Muscle of leg (tissue), 11 donors: ENCODE measurements around the gene ZNF442. TPM values are rescaled to one million over a fixed set of nuclear protein-coding genes. Genes with fewer than 3 reads are reported as not detected.
"Not testable (repeated sequence)": the region's sequence is repeated elsewhere in the genome, so short reads cannot be mapped to it uniquely, and the experiment has no call there.

Experiments
- DNase-seq: peaks from one replicate; pipeline ENCODE4 v3.0.0; 2013
- H3K27ac ChIP-seq: one replicate; pipeline ENCODE4 v1.5.1; 2013; ENCODE audit warnings: mild to moderate bottlenecking, low read length, control low read depth
- H3K27me3 ChIP-seq: one replicate; pipeline ENCODE4 v1.6.1; 2013; ENCODE audit warnings: low read length; ENCODE audit not compliant: control insufficient read depth, insufficient read depth
- H3K36me3 ChIP-seq: one replicate; pipeline ENCODE4 v1.6.1; 2013; ENCODE audit warnings: low read length; ENCODE audit not compliant: control insufficient read depth, insufficient read depth
- H3K4me1 ChIP-seq: one replicate; pipeline ENCODE4 v1.6.1; 2013; ENCODE audit warnings: low read length; ENCODE audit not compliant: control insufficient read depth, insufficient read depth
- H3K4me3 ChIP-seq: one replicate; pipeline ENCODE4 v1.5.1; 2013; ENCODE audit warnings: low read length, control low read depth
- H3K9me3 ChIP-seq: replicated peaks from 2 replicates; pipeline ENCODE4 v1.6.1; 2013; ENCODE audit warnings: low read depth, low read length; ENCODE audit not compliant: control insufficient read depth
- WGBS: methylation state at CpG from one replicate; pipeline ENCODE4 v1.1.5; 2013; ENCODE audit warnings: missing lambda C conversion rate; ENCODE audit not compliant: insufficient coverage; 5-methylcytosine and 5-hydroxymethylcytosine counted together
- polyA plus RNA-seq, 8 donors: library from polyadenylated mRNA; unstranded; fragments of 120-200 nt; gene quantifications; one replicate each; pipeline versions ENCODE4 v1.2.1 to v1.2.3, GENCODE V29; 2013; ENCODE audit warnings: inconsistent platforms in 1 of 8, low replicate concordance in 1 of 8; ENCODE audit not compliant: insufficient read length in 8 of 8, insufficient read depth in 1 of 8
- total RNA-seq: library from RNA; stranded (reverse); fragments of 120-200 nt; gene quantifications from one replicate; pipeline ENCODE4 v1.2.4, GENCODE V29; 2013

ZNF442 gene
- total and polyA plus RNA-seq, 9 donors, result 1.5 to 4.7 (median 2.1) TPM

DNA sequence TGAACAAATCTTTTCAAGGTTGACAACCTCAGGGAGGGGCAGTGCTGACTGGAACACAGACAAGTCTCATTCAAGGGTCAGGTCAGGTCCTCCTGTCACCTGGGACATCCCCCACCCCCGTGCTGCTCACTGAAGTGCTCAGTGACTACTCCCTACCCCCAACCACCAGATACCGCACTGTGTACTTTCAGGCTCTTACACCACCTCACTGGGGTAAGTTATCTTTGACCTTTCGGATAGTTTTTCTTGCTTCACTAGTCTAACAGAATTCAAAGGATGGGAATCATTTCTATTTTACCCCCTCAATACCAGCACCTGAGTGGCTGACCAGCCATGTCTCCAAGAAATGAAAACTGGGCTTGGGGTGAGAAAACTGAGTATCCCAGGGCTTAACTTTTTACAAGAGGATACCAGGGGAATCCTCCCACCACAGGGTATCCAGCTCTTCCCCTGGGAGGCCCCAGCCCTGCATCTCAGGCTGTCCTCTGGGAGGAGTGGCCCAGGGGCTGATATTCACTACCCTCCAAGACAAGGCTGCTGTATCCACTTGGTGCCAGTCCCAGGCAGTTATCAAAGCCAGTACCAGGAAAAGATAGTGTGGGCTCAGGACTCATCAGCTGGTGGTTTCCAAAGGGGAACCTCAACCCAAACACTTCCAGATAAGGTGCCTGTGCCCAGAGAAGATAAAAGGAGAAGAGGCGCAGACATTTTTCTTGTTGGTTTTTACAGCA, 34.1 kb downstream of the ZNF442 start:
- Histone ChIP-seq H3K4me3 (no peak overlapping the region), H3K4me1 (peaks cover 14% of the 10 kb centered on the region), H3K36me3 (no peaks in the 10 kb centered on the region), H3K27ac (no peak overlapping the region), H3K27me3 (no peaks in the 10 kb centered on the region), H3K9me3 (no peaks in the 10 kb centered on the region)
- no peak for DNase-seq
- WGBS, result 13% methylated on average over 1 of the region's 4 CpGs

DNA sequence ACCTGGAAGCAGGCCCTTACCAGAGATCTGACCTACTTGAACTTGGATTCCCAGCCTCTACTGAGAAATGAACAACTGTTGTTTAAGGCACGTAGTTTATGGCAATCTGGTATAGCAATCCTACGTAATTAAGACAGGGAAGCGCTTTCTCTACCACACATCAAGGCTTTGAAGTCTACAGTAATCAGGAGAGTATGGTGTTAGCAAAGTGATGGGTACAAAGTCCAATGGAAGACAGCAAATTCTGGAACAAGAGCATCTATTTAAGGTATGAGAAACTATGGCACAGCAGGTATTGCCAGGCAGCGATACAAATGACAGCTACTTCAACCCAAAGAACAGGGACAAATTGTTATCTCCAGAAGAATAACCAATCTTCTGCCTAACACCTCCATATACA, 35.1 kb downstream of the ZNF442 start:
- no peak overlapping the region for H3K27ac ChIP-seq
- H3K27me3 ChIP-seq, result no peaks in the 10 kb centered on the region
- no peaks in the 10 kb centered on the region for H3K9me3 ChIP-seq
- peaks cover 14% of the 10 kb centered on the region for H3K4me1 ChIP-seq
- WGBS, result 100% methylated on average over 1 of the region's 4 CpGs
- no peaks in the 10 kb centered on the region for H3K36me3 ChIP-seq
- no peak for DNase-seq
- H3K4me3 ChIP-seq, result no peak overlapping the region

DNA sequence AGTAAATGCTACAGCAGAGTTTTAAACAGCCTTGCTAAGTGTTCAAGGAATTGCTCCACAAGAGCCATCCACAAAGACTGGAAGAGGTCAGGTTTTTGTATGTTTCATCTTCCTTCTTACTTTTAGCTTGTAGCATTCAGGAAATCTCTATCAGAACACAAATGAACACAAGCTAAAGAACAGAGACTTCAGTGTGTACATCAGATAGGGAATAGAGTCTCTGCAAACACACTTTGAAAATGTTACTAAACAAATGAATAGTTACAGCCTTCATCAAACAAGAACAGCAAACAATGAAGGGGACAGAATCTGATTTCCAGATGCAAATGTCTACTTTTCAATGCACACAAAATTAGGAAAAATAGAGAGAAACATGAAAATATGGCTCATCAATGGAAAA, 39.8 kb downstream of the ZNF442 start:
- no peaks in the 10 kb centered on the region for H3K27me3 ChIP-seq

DNA sequence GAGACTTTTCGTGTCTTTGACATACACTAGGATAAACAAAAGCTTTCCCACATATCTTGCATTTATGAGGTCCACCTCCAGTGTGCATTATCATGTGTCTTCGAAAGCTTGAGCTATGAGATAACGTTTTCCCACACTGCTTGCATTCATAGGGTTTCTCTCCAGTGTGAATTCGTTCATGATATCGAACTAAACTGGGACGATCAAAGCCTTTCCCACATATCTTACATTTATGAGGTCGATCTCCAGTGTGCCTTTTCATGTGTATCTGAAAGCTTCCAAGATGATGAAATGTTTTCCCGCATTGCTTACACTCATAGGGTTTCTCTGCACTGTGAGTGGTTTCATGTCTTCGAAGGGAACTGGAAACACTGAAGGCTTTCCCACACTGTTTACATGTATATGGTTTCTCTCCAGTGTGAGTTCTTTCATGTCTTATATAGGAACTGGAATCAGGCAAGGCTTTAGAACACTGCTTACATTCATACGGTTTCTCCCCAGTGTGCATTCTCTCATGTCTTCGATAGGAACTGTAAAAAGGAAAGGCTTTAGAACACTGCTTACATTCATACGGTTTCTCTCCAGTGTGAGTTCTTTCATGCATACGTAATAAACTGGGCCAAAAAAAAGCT, 46.6 kb downstream of the ZNF442 start:
- H3K4me3 ChIP-seq, result no peak overlapping the region
- peaks cover 9% of the 10 kb centered on the region for H3K9me3 ChIP-seq
- H3K27me3 ChIP-seq, result no peaks in the 10 kb centered on the region
- H3K27ac ChIP-seq, result no peak overlapping the region
- H3K36me3 ChIP-seq, result peaks cover 24% of the 10 kb centered on the region
- WGBS, result 98% methylated on average over 10 of the region's 13 CpGs
- DNase-seq, result no peak
- no peaks in the 10 kb centered on the region for H3K4me1 ChIP-seq

More for the DNA sequence above, 39.8 kb downstream of the ZNF442 start:
- H3K27ac ChIP-seq, result no peak overlapping the region
- H3K4me3 ChIP-seq, result no peak overlapping the region
- H3K4me1 ChIP-seq, result no peaks in the 10 kb centered on the region
- H3K36me3 ChIP-seq, result peaks cover 5% of the 10 kb centered on the region
- DNase-seq, result no peak
- peaks cover 5% of the 10 kb centered on the region for H3K9me3 ChIP-seq

DNA sequence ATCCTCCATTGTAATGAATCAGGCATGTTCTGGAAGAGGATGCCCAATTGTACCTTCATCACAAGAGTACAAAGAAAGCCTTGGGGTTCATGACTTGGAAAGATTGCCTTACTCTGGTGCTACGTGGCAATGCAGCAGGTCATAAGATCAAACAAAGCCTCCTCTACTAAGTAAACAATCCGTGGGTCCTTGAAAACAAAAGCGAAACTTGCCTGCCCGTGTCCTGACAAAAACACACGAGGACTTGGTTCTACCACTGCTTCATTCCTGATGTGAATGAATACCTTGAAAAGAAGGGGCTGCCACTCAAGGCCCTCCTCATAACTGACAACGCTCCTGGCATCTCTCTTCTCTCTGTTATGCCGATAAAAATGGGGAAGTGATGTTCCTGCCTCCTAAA, 50.9 kb downstream of the ZNF442 start:
- peaks cover 10% of the 10 kb centered on the region for H3K36me3 ChIP-seq
- no peak overlapping the region for H3K4me3 ChIP-seq
- no peak for DNase-seq
- H3K9me3 ChIP-seq, result peaks cover 4% of the 10 kb centered on the region
- no CpG with 5 or more reads among the region's 7 CpGs for WGBS
- H3K4me1 ChIP-seq, result no peaks in the 10 kb centered on the region
- H3K27ac ChIP-seq, result no peak overlapping the region
- H3K27me3 ChIP-seq, result no peaks in the 10 kb centered on the region

DNA sequence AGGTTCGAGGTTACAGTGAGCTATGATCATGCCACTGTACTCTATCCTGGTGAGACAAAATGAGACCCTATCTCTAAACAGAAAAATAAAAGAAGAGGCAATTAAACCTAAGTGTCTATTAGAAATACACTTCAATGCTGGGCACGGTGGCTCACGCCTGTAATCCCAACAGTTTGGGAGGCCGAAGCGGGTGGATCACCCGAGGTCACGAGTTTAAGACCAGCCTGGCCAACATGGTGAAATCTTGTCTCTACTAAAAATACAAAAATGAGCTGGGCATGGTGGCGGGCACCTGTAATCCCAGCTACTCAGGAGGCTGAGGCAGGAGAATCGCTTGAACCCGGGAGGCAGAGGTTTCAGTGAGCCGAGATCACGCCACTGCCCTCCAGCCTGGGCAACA, 56.6 kb downstream of the ZNF442 start:
- H3K9me3 ChIP-seq, H3K4me1 ChIP-seq, DNase-seq, H3K27ac ChIP-seq, H3K27me3 ChIP-seq, H3K4me3 ChIP-seq, H3K36me3 ChIP-seq: not testable (repeated sequence)
- 100% methylated on average over 1 of the region's 12 CpGs for WGBS

Other genes starting within 250 kb of the ZNF442 start
- 3.4 TPM for gene ZNF20, start 225.3 kb downstream of the ZNF442 start, total RNA-seq
- 1 to 10 TPM; 1.3 to 3.0 (median 2.2) TPM for gene ZNF20, start 225.3 kb downstream of the ZNF442 start, polyA plus RNA-seq
- 11.5 TPM for gene ZNF625, start 208.9 kb downstream of the ZNF442 start, total RNA-seq
- 1 to 10 TPM; 3.8 to 6.1 (median 5.1) TPM for gene ZNF625, start 208.9 kb downstream of the ZNF442 start, polyA plus RNA-seq
- gene ZNF136, start 202.6 kb downstream of the ZNF442 start, total RNA-seq, result 10.6 TPM
- 10 to 100 TPM in 1 of 8 donors, 1 to 10 TPM in 7; 5.6 to 10.2 (median 6.8) TPM for gene ZNF136, start 202.6 kb downstream of the ZNF442 start, polyA plus RNA-seq
- gene ZNF44, start 70.8 kb downstream of the ZNF442 start, total RNA-seq, result 12.5 TPM
- 10 to 100 TPM in 1 of 8 donors, 1 to 10 TPM in 7; 6.7 to 12.2 (median 7.8) TPM for gene ZNF44, start 70.8 kb downstream of the ZNF442 start, polyA plus RNA-seq
- 4.1 TPM for gene ZNF563, start 32.0 kb downstream of the ZNF442 start, total RNA-seq
- gene ZNF563, start 32.0 kb downstream of the ZNF442 start, polyA plus RNA-seq, result 1 to 10 TPM; 1.7 to 3.3 (median 2.0) TPM
- 5.9 TPM for gene ZNF799, start 35.6 kb upstream of the ZNF442 start, total RNA-seq
- gene ZNF799, start 35.6 kb upstream of the ZNF442 start, polyA plus RNA-seq, result 1 to 10 TPM; 3.7 to 5.2 (median 4.5) TPM
- gene ZNF443, start 75.3 kb upstream of the ZNF442 start, total RNA-seq, result 5.4 TPM
- gene ZNF443, start 75.3 kb upstream of the ZNF442 start, polyA plus RNA-seq, result 1 to 10 TPM; 2.5 to 4.4 (median 3.3) TPM
- gene ZNF709, start 119.1 kb upstream of the ZNF442 start, total RNA-seq, result 5.4 TPM
- gene ZNF709, start 119.1 kb upstream of the ZNF442 start, polyA plus RNA-seq, result 1 to 10 TPM; 1.2 to 3.7 (median 2.4) TPM
- gene ZNF564, start 185.8 kb upstream of the ZNF442 start, total RNA-seq, result 11.7 TPM
- 1 to 10 TPM; 3.9 to 5.4 (median 4.3) TPM for gene ZNF564, start 185.8 kb upstream of the ZNF442 start, polyA plus RNA-seq
- gene ZNF490, start 245.1 kb upstream of the ZNF442 start, total RNA-seq, result 4.8 TPM
- gene ZNF490, start 245.1 kb upstream of the ZNF442 start, polyA plus RNA-seq, result 1 to 10 TPM; 1.6 to 3.9 (median 2.5) TPM
- gene ZNF791, start 245.2 kb upstream of the ZNF442 start, total RNA-seq, result 12.3 TPM
- 10 to 100 TPM in 7 of 8 donors, 1 to 10 TPM in 1; 7.5 to 13.6 (median 11.7) TPM for gene ZNF791, start 245.2 kb upstream of the ZNF442 start, polyA plus RNA-seq